Endothelial cell of umbilical vein (primary cell): ENCODE results near the gene ACAD9.
A peak's percentile ranks its signal among the peaks of the same experiment; 100 is the strongest.

Experiments
- CTCF ChIP-seq, 2 donors: IDR thresholded peaks; 1 replicate in 1 of 2; 2 replicates in 1 of 2; pipeline ENCODE4 v1.5.1; 2011; ENCODE audit warnings: low read length in 2 of 2, mild to moderate bottlenecking in 2 of 2, moderate library complexity in 2 of 2, control low read depth in 1 of 2, inconsistent platforms in 1 of 2, low read depth in 1 of 2; ENCODE audit not compliant: insufficient read depth in 1 of 2; ENCODE audit errors: extremely low read depth in 1 of 2
- EZH2 ChIP-seq: IDR thresholded peaks from 2 replicates; pipeline ENCODE4 v1.6.1; 2012; ENCODE audit warnings: borderline replicate concordance, low read depth, mild to moderate bottlenecking, moderate library complexity, low read length, inconsistent platforms; ENCODE audit not compliant: severe bottlenecking
- JUN ChIP-seq: IDR thresholded peaks from 2 replicates; pipeline ENCODE4 v1.6.1; 2011; ENCODE audit warnings: borderline replicate concordance, low read depth; ENCODE audit not compliant: insufficient read length, insufficient read depth
- POLR2A ChIP-seq: IDR thresholded peaks from 2 replicates; pipeline ENCODE4 v1.6.1; 2012; ENCODE audit warnings: low read depth, mild to moderate bottlenecking, control low read depth, low read length
- TF ChIP-seq, protein P1 (sequence below): IDR thresholded peaks from 2 replicates; pipeline ENCODE4 v1.6.1; 2011; ENCODE audit not compliant: insufficient read depth, insufficient read length

DNA sequence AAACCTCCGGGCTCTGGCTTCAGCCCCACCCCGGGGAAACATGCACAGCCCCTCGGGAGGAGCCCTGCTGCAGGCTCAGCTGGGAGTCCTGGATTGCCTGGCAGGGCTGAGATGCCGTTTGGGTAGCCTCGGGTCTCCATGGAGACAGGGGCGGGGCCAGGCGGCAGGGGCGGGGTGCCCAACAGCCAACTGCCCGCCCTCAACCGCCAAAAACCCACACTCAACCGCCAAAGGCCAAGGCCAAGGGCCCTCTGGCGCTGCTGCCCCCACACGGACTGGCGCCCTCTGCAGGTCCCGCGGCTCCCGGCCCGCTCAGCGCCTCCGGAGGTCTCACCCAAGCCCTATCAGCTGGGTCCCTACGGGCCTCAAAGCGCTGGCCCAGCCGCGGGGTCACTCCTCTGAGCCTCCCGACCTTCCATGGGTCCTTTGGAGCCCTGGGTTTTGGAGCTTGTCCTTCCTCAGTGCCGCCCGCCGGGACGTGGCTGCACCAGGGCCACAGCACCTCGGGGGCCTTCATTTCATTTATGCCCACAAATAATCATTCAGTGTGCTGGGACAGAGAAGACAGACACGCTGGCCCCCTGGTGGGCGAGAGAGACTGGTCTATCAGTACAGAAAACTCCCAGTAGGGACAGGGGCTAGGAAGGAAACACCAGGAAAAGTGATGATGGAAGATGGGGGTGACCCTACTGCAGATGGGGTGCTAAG, 33.5 kb upstream of the ACAD9 start:
- no peak for TF ChIP-seq EZH2
- peak; percentile 65 to 78 for TF ChIP-seq CTCF (IDR thresholded peaks at IDR 0.05; ENCODE audit: extremely low read depth in 1 of 2, insufficient read depth in 1 of 2, low read depth in 1 of 2, low read length in 2 of 2)
- no peak for TF ChIP-seq POLR2A
- TF ChIP-seq, protein P1, sequence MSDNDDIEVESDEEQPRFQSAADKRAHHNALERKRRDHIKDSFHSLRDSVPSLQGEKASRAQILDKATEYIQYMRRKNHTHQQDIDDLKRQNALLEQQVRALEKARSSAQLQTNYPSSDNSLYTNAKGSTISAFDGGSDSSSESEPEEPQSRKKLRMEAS = no peak
- no peak for TF ChIP-seq JUN
